Fibroblast of skin of left biceps (primary cell): ENCODE results near the gene EML4.
"Not testable (repeated sequence)": the region's sequence is repeated elsewhere in the genome, so short reads cannot be mapped to it uniquely, and the experiment has no call there.

Experiments
- DNase-seq, 2 experiments: peaks; one replicate each; pipeline ENCODE4 v3.0.0-alpha.2; 2013; ENCODE audit warnings: low read depth in 2 of 2

EML4 gene

GRCh38 chr2:42172566-42172965 lies 3.4 kb downstream of the EML4 start:
- DNase-seq = no peak

- DNase-seq = not testable (repeated sequence)
Observed at GRCh38 chr2:42173467-42173866, 4.3 kb downstream of the EML4 start.

- DNase-seq = no peak
Observed at GRCh38 chr2:42176992-42177738, 8.0 kb downstream of the EML4 start.

- DNase-seq = no peak
Observed at GRCh38 chr2:42178335-42178734, 9.2 kb downstream of the EML4 start.

GRCh38 chr2:42180300-42180699 lies 11.1 kb downstream of the EML4 start:
- DNase-seq = no peak

- no peak for DNase-seq
Observed at GRCh38 chr2:42182654-42183308, 13.6 kb downstream of the EML4 start.

GRCh38 chr2:42183775-42184174 lies 14.6 kb downstream of the EML4 start:
- DNase-seq = no peak

- DNase-seq = no peak
Observed at GRCh38 chr2:42184346-42184745, 15.2 kb downstream of the EML4 start.

- DNase-seq = no peak
Observed at GRCh38 chr2:42185220-42185921, 16.2 kb downstream of the EML4 start.

- no peak for DNase-seq
Observed at GRCh38 chr2:42186366-42186765, 17.2 kb downstream of the EML4 start.

GRCh38 chr2:42186945-42187632 lies 17.9 kb downstream of the EML4 start:
- no peak for DNase-seq

GRCh38 chr2:42187886-42188285 lies 18.7 kb downstream of the EML4 start:
- DNase-seq = no peak

- DNase-seq = no peak
Observed at GRCh38 chr2:42189235-42189566, 20.0 kb downstream of the EML4 start.

- no peak for DNase-seq
Observed at GRCh38 chr2:42190191-42190590, 21.0 kb downstream of the EML4 start.

- DNase-seq = no peak
Observed at GRCh38 chr2:42191285-42192009, 22.3 kb downstream of the EML4 start.

GRCh38 chr2:42192010-42192373 lies 22.8 kb downstream of the EML4 start:
- no peak for DNase-seq

- DNase-seq = no peak
Observed at GRCh38 chr2:42192652-42193566, 23.8 kb downstream of the EML4 start.

GRCh38 chr2:42193722-42194187 lies 24.6 kb downstream of the EML4 start:
- no peak for DNase-seq

- DNase-seq = no peak
Observed at GRCh38 chr2:42194428-42194827, 25.3 kb downstream of the EML4 start.

GRCh38 chr2:42195559-42195958 lies 26.4 kb downstream of the EML4 start:
- peak in 1 of 2 experiments; percentile 47 for DNase-seq

- no peak for DNase-seq
Observed at GRCh38 chr2:42196070-42196402, 26.9 kb downstream of the EML4 start.
